Endodermal cell (in vitro differentiated cells): ENCODE measurements around the gene ARHGAP10. TPM values are rescaled to one million over a fixed set of nuclear protein-coding genes. Genes with fewer than 3 reads are reported as not detected.

Experiments
- DNase-seq: peaks from one replicate; pipeline ENCODE4 v3.0.0-alpha.2; 2017
- H3K27ac ChIP-seq: 2 replicates; pipeline ENCODE4 v1.5.1; 2013; ENCODE audit warnings: mild to moderate bottlenecking, low read depth, low read length, moderate library complexity
- H3K27me3 ChIP-seq: 2 replicates; pipeline ENCODE4 v1.6.1; 2013; ENCODE audit warnings: mild to moderate bottlenecking, low read length, moderate library complexity; ENCODE audit not compliant: insufficient read depth, control insufficient read depth, poor library complexity, severe bottlenecking
- H3K36me3 ChIP-seq: 2 replicates; pipeline ENCODE4 v1.7.0; 2013; ENCODE audit warnings: mild to moderate bottlenecking, low read length, moderate library complexity; ENCODE audit not compliant: control insufficient read depth, insufficient read depth
- H3K4me1 ChIP-seq: one replicate; pipeline ENCODE4 v1.7.0; 2013; ENCODE audit warnings: low read length; ENCODE audit not compliant: control insufficient read depth, insufficient read depth
- H3K4me3 ChIP-seq: 2 replicates; pipeline ENCODE4 v1.5.1; 2013; ENCODE audit warnings: mild to moderate bottlenecking, low read length, moderate library complexity
- H3K9ac ChIP-seq: 2 replicates; pipeline ENCODE4 v1.6.1; 2013; ENCODE audit warnings: mild to moderate bottlenecking, low read length, moderate library complexity; ENCODE audit not compliant: poor library complexity, severe bottlenecking; ENCODE audit errors: extremely low read depth
- H3K9me3 ChIP-seq: 2 replicates; pipeline ENCODE4 v1.6.1; 2013; ENCODE audit warnings: mild to moderate bottlenecking, low read length, moderate library complexity; ENCODE audit not compliant: control insufficient read depth
- H3K27ac Mint-ChIP-seq: 2 replicates; pipeline ENCODE4 v1.8.0; 2020; ENCODE audit warnings: mixed read lengths
- H3K27me3 Mint-ChIP-seq: 2 replicates; pipeline ENCODE4 v1.8.0; 2021; ENCODE audit warnings: mild to moderate bottlenecking, mixed read lengths; ENCODE audit not compliant: insufficient read depth
- H3K36me3 Mint-ChIP-seq: 2 replicates; pipeline ENCODE4 v1.8.0; 2020; ENCODE audit warnings: low read depth, mixed read lengths
- H3K4me1 Mint-ChIP-seq: 2 replicates; pipeline ENCODE4 v1.8.0; 2020; ENCODE audit warnings: mixed read lengths
- H3K4me3 Mint-ChIP-seq: 2 replicates; pipeline ENCODE4 v1.8.0; 2020; ENCODE audit warnings: mild to moderate bottlenecking, moderate library complexity, mixed read lengths
- H3K9me3 Mint-ChIP-seq: 2 replicates; pipeline ENCODE4 v1.8.0; 2020; ENCODE audit warnings: mild to moderate bottlenecking, mixed read lengths
- WGBS, 2 experiments: methylation state at CpG; one replicate each; pipeline versions ENCODE4 v1.1.5 to v1.1.7; 2013; ENCODE audit warnings: missing lambda C conversion rate in 2 of 2, mixed read lengths in 1 of 2; ENCODE audit not compliant: insufficient coverage in 1 of 2, insufficient read length in 1 of 2; 5-methylcytosine and 5-hydroxymethylcytosine counted together
- total RNA-seq, 2 donors: library from RNA; stranded (reverse); fragmentation: NEBNext Ultra II Directional in 1 of 2; extraction: Animal tissue kit (Norgen Biotek cat#: 25700) in 1 of 2; gene quantifications; 2 replicates in 1 of 2; 3 replicates in 1 of 2; pipeline ENCODE4 v1.2.1, GENCODE V29; 2021
- TF ChIP-seq, protein P1 (sequence below): fragments of 200-600 bp; sonication (generic); conservative IDR thresholded peaks from 2 replicates; pipeline ENCODE4 v1.5.0; 2021; ENCODE audit warnings: antibody characterized with exemption, mild to moderate bottlenecking

The ARHGAP10 gene
- total RNA-seq, 2 donors from 2014 or later, result 9.1 to 11.8 TPM

DNA sequence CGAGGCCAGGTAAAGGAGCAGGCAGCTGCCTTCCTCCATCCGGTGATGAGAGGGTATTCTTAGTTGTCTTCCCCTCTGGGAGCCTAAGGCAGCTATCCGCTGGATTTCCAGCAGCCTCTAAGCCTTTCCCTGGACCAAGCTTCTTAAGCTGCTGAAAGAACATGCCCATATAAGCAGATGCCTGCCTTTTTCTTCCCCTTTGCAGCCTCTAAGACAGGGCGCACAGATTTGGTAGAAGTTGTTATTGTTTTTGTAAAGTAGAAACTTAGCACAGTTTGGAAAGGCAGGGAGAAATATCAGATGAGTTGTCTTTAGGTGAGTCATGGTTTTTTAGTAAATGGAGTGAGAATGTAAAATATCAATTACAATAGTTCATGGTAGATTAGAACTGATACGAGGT, 210.8 kb downstream of the ARHGAP10 start:
- no peak overlapping the region for H3K27ac ChIP-seq
- no peak for DNase-seq
- no peak overlapping the region for H3K4me3 ChIP-seq
- H3K27me3 ChIP-seq, result no peaks in the 10 kb centered on the region
- Mint-ChIP-seq H3K4me1 (peaks cover 3% of the 10 kb centered on the region), H3K27me3 (no peaks in the 10 kb centered on the region), H3K4me3 (no peak overlapping the region), H3K9me3 (no peaks in the 10 kb centered on the region), H3K27ac (no peak overlapping the region), H3K36me3 (peaks cover 13% of the 10 kb centered on the region)
- TF ChIP-seq, protein P1, sequence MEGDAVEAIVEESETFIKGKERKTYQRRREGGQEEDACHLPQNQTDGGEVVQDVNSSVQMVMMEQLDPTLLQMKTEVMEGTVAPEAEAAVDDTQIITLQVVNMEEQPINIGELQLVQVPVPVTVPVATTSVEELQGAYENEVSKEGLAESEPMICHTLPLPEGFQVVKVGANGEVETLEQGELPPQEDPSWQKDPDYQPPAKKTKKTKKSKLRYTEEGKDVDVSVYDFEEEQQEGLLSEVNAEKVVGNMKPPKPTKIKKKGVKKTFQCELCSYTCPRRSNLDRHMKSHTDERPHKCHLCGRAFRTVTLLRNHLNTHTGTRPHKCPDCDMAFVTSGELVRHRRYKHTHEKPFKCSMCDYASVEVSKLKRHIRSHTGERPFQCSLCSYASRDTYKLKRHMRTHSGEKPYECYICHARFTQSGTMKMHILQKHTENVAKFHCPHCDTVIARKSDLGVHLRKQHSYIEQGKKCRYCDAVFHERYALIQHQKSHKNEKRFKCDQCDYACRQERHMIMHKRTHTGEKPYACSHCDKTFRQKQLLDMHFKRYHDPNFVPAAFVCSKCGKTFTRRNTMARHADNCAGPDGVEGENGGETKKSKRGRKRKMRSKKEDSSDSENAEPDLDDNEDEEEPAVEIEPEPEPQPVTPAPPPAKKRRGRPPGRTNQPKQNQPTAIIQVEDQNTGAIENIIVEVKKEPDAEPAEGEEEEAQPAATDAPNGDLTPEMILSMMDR, result no peak
- H3K9me3 ChIP-seq, result no peaks in the 10 kb centered on the region
- WGBS, 2 experiments, result 85 to 88% methylated on average over 3 to 4 of the region's 5 CpGs
- H3K4me1 ChIP-seq, result no peaks in the 10 kb centered on the region
- H3K36me3 ChIP-seq, result peaks cover 4% of the 10 kb centered on the region
- no peak overlapping the region for H3K9ac ChIP-seq

GRCh38 chr4:147943159-147943638, 211.3 kb downstream of the ARHGAP10 start:
- Mint-ChIP-seq H3K4me3 (no peak overlapping the region), H3K27me3 (no peaks in the 10 kb centered on the region), H3K36me3 (peaks cover 17% of the 10 kb centered on the region), H3K4me1 (peaks cover 3% of the 10 kb centered on the region), H3K9me3 (no peaks in the 10 kb centered on the region), H3K27ac (no peak overlapping the region)
- peaks cover 4% of the 10 kb centered on the region for H3K36me3 ChIP-seq
- TF ChIP-seq, protein P1, result no peak
- WGBS, 2 experiments, result 98% methylated on average over 3 of the region's 3 CpGs; no CpG with 5 or more reads in 1 of the 2 experiments
- H3K27ac ChIP-seq, result no peak overlapping the region
- H3K4me3 ChIP-seq, result no peak overlapping the region
- no peak overlapping the region for H3K9ac ChIP-seq
- peaks cover 3% of the 10 kb centered on the region for H3K9me3 ChIP-seq
- no peak for DNase-seq
- no peaks in the 10 kb centered on the region for H3K27me3 ChIP-seq
- H3K4me1 ChIP-seq, result no peaks in the 10 kb centered on the region

DNA sequence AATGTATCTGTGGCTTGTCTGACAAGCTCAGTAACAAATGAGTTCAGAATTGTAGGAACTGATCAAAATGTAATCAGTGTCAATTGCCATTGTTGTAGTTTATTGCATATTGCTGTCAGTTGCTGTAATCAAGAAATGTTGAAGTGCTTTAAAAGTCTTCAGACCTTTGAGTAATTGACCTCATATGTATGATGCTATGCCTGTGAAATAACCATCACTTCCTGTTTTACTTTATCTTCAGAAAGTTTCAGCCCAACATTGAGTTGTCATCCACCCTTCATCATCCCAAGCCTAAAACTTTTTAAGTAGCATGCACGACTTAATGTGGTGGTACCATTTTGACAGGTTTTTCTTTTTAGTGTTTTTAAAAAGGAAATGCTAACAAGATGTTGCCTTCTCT, 212.4 kb downstream of the ARHGAP10 start:
- Mint-ChIP-seq H3K27ac (no peak overlapping the region), H3K9me3 (no peaks in the 10 kb centered on the region), H3K4me1 (peaks cover 3% of the 10 kb centered on the region), H3K4me3 (no peak overlapping the region), H3K36me3 (peaks cover 24% of the 10 kb centered on the region), H3K27me3 (no peaks in the 10 kb centered on the region)
- Histone ChIP-seq H3K27ac (no peak overlapping the region), H3K4me1 (no peaks in the 10 kb centered on the region), H3K9me3 (peaks cover 6% of the 10 kb centered on the region), H3K27me3 (no peaks in the 10 kb centered on the region), H3K4me3 (no peak overlapping the region), H3K9ac (no peak overlapping the region), H3K36me3 (peaks cover 4% of the 10 kb centered on the region)
- WGBS, 2 experiments, result 93 to 100% methylated on average over 1 of the region's 1 CpG
- no peak for DNase-seq
- TF ChIP-seq, protein P1, result no peak
